ENCODE data around the gene CFAP43.
A peak's percentile ranks its signal among the peaks of the same experiment; 100 is the strongest.

The CFAP43 gene

GRCh38 chr10:104276192-104276591, 44.0 kb upstream of the CFAP43 start:
- Histone ChIP-seq H4K8ac (ENCODE audit: low read depth, low read length) (no peak overlapping the region), H2BK120ac (ENCODE audit: low read depth, low read length) (no peak overlapping the region), H3K79me1 (ENCODE audit: low read length) (no peaks in the 10 kb centered on the region), H2AK5ac (ENCODE audit: low read length) (no peak overlapping the region), H3K56ac (ENCODE audit: low read length) (no peak overlapping the region), H3K18ac (ENCODE audit: low read length) (no peak overlapping the region), H3K9ac (ENCODE audit: low read length) (no peak overlapping the region), H3K4ac (ENCODE audit: low read depth, low read length) (no peak overlapping the region), H2BK15ac (replicated peaks; ENCODE audit: low read depth) (no peak overlapping the region), H3K4me3 (ENCODE audit: low read length) (no peak overlapping the region), H3K4me1 (ENCODE audit: control insufficient read depth, low read depth, low read length) (peaks cover 5% of the 10 kb centered on the region), H3K79me2 (ENCODE audit: control insufficient read depth, insufficient read depth, low read length) (no peaks in the 10 kb centered on the region), H3K23ac (ENCODE audit: low read length) (no peak overlapping the region), H3K27me3 (ENCODE audit: insufficient read depth, low read length, poor library complexity) (no peaks in the 10 kb centered on the region), H4K5ac (ENCODE audit: low read length) (no peak overlapping the region), H3K4me2 (ENCODE audit: low read length) (no peak overlapping the region), H2BK5ac (ENCODE audit: low read length) (no peak overlapping the region), H3K36me3 (ENCODE audit: control insufficient read depth, insufficient read depth, low read length) (no peaks in the 10 kb centered on the region), H3K27ac (ENCODE audit: low read depth, low read length) (no peak overlapping the region)
- no peak for DNase-seq
- WGBS (ENCODE audit: extremely low coverage, insufficient coverage, low lambda C conversion rate): no CpG with 5 or more reads among the region's 1 CpG

DNA sequence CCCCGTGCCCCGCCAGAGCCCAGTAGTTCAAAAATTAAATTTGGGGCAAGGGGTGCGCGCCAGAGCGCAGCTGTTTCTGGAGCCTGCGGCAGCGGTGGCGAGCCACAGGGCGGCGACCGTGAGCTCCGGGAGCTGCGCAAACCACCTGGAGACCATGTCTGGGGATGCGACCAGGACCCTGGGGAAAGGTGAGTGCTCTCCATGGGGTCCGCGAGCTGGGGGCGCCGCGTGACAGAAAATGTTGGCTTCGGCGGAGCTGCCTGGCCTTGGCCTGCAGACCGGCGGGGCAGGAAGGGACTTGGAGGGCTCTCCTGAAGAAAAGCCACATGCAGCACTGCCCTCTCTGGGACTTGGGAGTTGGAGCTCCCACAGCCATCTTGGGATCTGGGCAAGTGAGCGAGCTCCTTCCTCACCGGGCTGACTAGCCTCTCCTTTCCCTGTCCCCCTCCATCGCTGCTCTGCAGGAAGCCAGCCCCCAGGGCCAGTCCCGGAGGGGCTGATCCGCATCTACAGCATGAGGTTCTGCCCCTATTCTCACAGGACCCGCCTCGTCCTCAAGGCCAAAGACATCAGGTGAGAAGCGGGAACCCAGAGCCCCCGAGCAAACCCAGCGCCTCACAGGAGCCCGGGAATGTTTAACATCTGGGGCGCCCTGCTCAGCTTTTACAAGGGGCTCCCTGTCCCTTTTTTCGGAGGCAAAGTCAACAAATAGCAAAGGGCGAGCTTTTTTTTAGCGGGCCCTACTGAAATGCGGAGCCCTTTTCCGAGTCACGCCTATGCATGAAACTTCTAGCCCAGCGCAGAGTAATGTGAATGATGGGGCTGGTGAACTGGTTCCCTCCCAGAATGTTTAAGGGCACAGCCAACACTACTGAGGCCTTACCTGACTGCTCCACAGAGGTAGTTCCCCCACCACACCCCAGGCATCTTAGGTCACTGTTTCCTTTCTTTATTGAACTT, 42.9 kb upstream of the CFAP43 start:
- H3K9ac ChIP-seq (ENCODE audit: low read length): peak overlapping the region; percentile 78
- H2BK120ac ChIP-seq (ENCODE audit: low read depth, low read length): no peak overlapping the region
- H3K4me1 ChIP-seq (ENCODE audit: control insufficient read depth, low read depth, low read length): peaks cover 5% of the 10 kb centered on the region
- H3K4ac ChIP-seq (ENCODE audit: low read depth, low read length): no peak overlapping the region
- DNase-seq: peak; percentile 78
- peak overlapping the region; percentile 82 for H3K4me2 ChIP-seq (ENCODE audit: low read length)
- no peak overlapping the region for H2BK5ac ChIP-seq (ENCODE audit: low read length)
- no peaks in the 10 kb centered on the region for H3K36me3 ChIP-seq (ENCODE audit: control insufficient read depth, insufficient read depth, low read length)
- WGBS (ENCODE audit: extremely low coverage, insufficient coverage, low lambda C conversion rate): no CpG with 5 or more reads among the region's 42 CpGs
- H2AK5ac ChIP-seq (ENCODE audit: low read length): no peak overlapping the region
- H3K79me1 ChIP-seq (ENCODE audit: low read length): no peaks in the 10 kb centered on the region
- peak overlapping the region; percentile 41 for H3K4me3 ChIP-seq (ENCODE audit: low read length)
- no peaks in the 10 kb centered on the region for H3K27me3 ChIP-seq (ENCODE audit: insufficient read depth, low read length, poor library complexity)
- peak overlapping the region; percentile 33 for H3K18ac ChIP-seq (ENCODE audit: low read length)
- H3K23ac ChIP-seq (ENCODE audit: low read length): no peak overlapping the region
- H3K27ac ChIP-seq (ENCODE audit: low read depth, low read length): no peak overlapping the region
- no peak overlapping the region for H2BK15ac ChIP-seq (replicated peaks; ENCODE audit: low read depth)
- H4K5ac ChIP-seq (ENCODE audit: low read length): no peak overlapping the region
- H3K79me2 ChIP-seq (ENCODE audit: control insufficient read depth, insufficient read depth, low read length): no peaks in the 10 kb centered on the region
- peak overlapping the region; percentile 30 for H4K8ac ChIP-seq (ENCODE audit: low read depth, low read length)
- peak overlapping the region; percentile 91 for H3K56ac ChIP-seq (ENCODE audit: low read length)

DNA sequence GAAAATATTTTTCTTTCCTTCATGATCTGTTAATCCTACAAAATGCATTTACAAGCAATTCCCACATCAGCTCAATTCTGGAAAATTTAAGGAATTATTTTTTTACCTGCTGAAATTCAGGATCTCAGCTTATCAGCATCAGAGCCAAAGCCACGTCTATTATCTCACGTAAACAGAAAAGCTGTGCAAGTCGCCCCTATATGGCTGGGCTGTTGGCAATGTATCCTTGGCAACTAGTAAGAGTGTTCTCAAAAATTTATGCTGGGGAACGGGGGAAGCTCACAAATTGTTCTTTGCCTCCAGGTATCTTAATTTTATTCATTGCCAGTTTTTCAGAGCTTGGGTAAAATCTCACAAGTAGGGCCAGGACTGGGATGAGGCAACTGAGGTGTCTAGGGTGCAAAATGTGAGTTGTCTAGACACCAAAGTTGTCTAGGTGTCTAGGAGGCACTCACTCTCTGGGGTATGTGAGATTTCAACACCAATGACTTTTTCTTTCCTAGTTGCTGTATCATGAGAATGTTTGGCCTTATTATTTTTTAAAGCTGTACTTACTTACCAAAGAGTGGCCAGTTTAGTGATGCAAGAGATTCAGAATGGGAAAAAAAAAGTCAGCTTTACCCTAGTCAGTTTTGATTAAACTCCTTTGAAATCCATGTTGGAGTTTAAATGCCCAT, 41.9 kb upstream of the CFAP43 start:
- DNase-seq: peak; percentile 13
- no peaks in the 10 kb centered on the region for H3K36me3 ChIP-seq (ENCODE audit: control insufficient read depth, insufficient read depth, low read length)
- no peak overlapping the region for H3K4me2 ChIP-seq (ENCODE audit: low read length)
- H3K4ac ChIP-seq (ENCODE audit: low read depth, low read length): no peak overlapping the region
- H2BK15ac ChIP-seq (replicated peaks; ENCODE audit: low read depth): peak overlapping the region; percentile 62
- peak overlapping the region; percentile 30 for H4K8ac ChIP-seq (ENCODE audit: low read depth, low read length)
- no peaks in the 10 kb centered on the region for H3K79me2 ChIP-seq (ENCODE audit: control insufficient read depth, insufficient read depth, low read length)
- WGBS (ENCODE audit: extremely low coverage, insufficient coverage, low lambda C conversion rate): no CpG with 5 or more reads among the region's 4 CpGs
- H3K27ac ChIP-seq (ENCODE audit: low read depth, low read length): no peak overlapping the region
- no peak overlapping the region for H2AK5ac ChIP-seq (ENCODE audit: low read length)
- no peak overlapping the region for H3K23ac ChIP-seq (ENCODE audit: low read length)
- no peak overlapping the region for H2BK5ac ChIP-seq (ENCODE audit: low read length)
- H3K18ac ChIP-seq (ENCODE audit: low read length): no peak overlapping the region
- H4K5ac ChIP-seq (ENCODE audit: low read length): no peak overlapping the region
- no peaks in the 10 kb centered on the region for H3K79me1 ChIP-seq (ENCODE audit: low read length)
- no peaks in the 10 kb centered on the region for H3K27me3 ChIP-seq (ENCODE audit: insufficient read depth, low read length, poor library complexity)
- H3K56ac ChIP-seq (ENCODE audit: low read length): peak overlapping the region; percentile 54
- peaks cover 5% of the 10 kb centered on the region for H3K4me1 ChIP-seq (ENCODE audit: control insufficient read depth, low read depth, low read length)
- no peak overlapping the region for H3K4me3 ChIP-seq (ENCODE audit: low read length)
- H2BK120ac ChIP-seq (ENCODE audit: low read depth, low read length): no peak overlapping the region
- no peak overlapping the region for H3K9ac ChIP-seq (ENCODE audit: low read length)

GRCh38 chr10:104273286-104273685, 41.1 kb upstream of the CFAP43 start:
- Histone ChIP-seq H3K36me3 (ENCODE audit: control insufficient read depth, insufficient read depth, low read length) (no peaks in the 10 kb centered on the region), H4K8ac (ENCODE audit: low read depth, low read length) (no peak overlapping the region), H3K4me2 (ENCODE audit: low read length) (no peak overlapping the region), H3K56ac (ENCODE audit: low read length) (no peak overlapping the region), H3K27ac (ENCODE audit: low read depth, low read length) (no peak overlapping the region), H3K9ac (ENCODE audit: low read length) (no peak overlapping the region), H3K4me3 (ENCODE audit: low read length) (no peak overlapping the region), H2BK15ac (replicated peaks; ENCODE audit: low read depth) (no peak overlapping the region), H3K4me1 (ENCODE audit: control insufficient read depth, low read depth, low read length) (peaks cover 5% of the 10 kb centered on the region), H3K79me2 (ENCODE audit: control insufficient read depth, insufficient read depth, low read length) (no peaks in the 10 kb centered on the region), H3K27me3 (ENCODE audit: insufficient read depth, low read length, poor library complexity) (no peaks in the 10 kb centered on the region), H3K23ac (ENCODE audit: low read length) (no peak overlapping the region), H4K5ac (ENCODE audit: low read length) (no peak overlapping the region), H3K4ac (ENCODE audit: low read depth, low read length) (no peak overlapping the region), H3K79me1 (ENCODE audit: low read length) (no peaks in the 10 kb centered on the region), H2BK5ac (ENCODE audit: low read length) (no peak overlapping the region), H2BK120ac (ENCODE audit: low read depth, low read length) (no peak overlapping the region), H3K18ac (ENCODE audit: low read length) (no peak overlapping the region), H2AK5ac (ENCODE audit: low read length) (no peak overlapping the region)
- WGBS (ENCODE audit: extremely low coverage, insufficient coverage, low lambda C conversion rate): no CpG with 5 or more reads among the region's 1 CpG
- DNase-seq: no peak

DNA sequence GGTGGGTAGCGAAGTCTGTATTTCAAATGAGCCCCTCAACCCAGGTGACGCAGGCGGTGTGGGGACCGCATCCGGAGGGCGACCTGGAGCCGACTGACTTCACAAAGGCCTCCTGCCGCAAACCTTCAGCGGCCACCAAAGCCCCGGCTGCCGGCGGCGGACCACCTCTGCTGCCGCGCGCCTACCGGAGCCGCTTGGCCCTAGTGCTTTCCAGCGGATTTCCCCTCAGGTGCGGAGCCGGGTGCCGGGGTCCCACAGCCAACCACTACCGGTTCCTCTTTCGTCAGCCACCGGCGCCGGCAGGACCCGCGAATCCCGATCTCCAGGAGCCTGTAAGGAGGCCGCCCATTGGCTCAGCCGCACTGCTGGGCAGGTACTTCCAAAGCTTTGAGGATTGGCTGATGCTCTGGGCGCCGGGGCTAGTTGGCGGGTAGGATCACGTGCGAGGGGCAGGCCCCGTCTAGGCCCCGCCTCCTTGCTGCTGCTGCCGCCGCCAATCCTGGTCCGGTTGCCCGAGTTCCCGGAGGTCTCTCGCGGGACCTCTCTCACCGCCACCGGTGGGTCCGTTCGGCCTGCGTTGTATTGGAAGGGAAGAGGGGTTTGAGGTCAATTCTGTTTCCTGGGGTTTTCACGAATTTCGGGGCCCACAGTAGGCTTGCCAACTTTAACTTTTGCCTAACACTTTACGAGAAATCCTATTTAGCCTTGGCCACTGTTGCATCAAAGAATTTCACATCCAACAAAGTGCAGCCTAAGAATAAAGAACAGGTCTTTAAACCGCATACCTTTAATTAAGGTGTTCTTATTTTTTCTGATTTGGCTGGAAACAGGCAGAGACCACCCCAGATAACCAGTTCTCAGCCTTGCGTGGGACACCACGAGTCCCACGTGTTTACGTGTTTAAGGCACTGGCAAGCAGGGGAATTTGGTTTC, 36.8 kb upstream of the CFAP43 start, which contains the start of gene GSTO2:
GSTO2 (plus strand) TSS at position 472 of the 933 bp plus-strand sequence. CDS start 5,732 bp downstream, outside the sequence.
- Histone ChIP-seq H2BK120ac (ENCODE audit: low read depth, low read length) (no peak within 1 kb of the TSS), H3K79me2 (ENCODE audit: control insufficient read depth, insufficient read depth, low read length) (peaks cover 2% of the 10 kb centered on the region), H3K4me1 (ENCODE audit: control insufficient read depth, low read depth, low read length) (no peaks in the 10 kb centered on the region), H3K56ac (ENCODE audit: low read length) (peak within 1 kb of the TSS; percentile 89), H3K23ac (ENCODE audit: low read length) (no peak within 1 kb of the TSS), H3K27ac (ENCODE audit: low read depth, low read length) (peak within 1 kb of the TSS; percentile 58), H2BK5ac (ENCODE audit: low read length) (no peak within 1 kb of the TSS), H3K79me1 (ENCODE audit: low read length) (peaks cover 2% of the 10 kb centered on the region), H4K5ac (ENCODE audit: low read length) (no peak within 1 kb of the TSS), H3K36me3 (ENCODE audit: control insufficient read depth, insufficient read depth, low read length) (peaks cover 2% of the 10 kb centered on the region), H3K4ac (ENCODE audit: low read depth, low read length) (peak within 1 kb of the TSS; percentile 88), H3K4me3 (ENCODE audit: low read length) (peak within 1 kb of the TSS; percentile 54), H3K27me3 (ENCODE audit: insufficient read depth, low read length, poor library complexity) (no peaks in the 10 kb centered on the region), H2BK15ac (replicated peaks; ENCODE audit: low read depth) (no peak within 1 kb of the TSS), H4K8ac (ENCODE audit: low read depth, low read length) (no peak within 1 kb of the TSS), H3K18ac (ENCODE audit: low read length) (peak within 1 kb of the TSS; percentile 92), H2AK5ac (ENCODE audit: low read length) (no peak within 1 kb of the TSS), H3K9ac (ENCODE audit: low read length) (peak within 1 kb of the TSS; percentile 85), H3K4me2 (ENCODE audit: low read length) (peak within 1 kb of the TSS; percentile 65)
- peak; percentile 100 for DNase-seq
- WGBS (ENCODE audit: extremely low coverage, insufficient coverage, low lambda C conversion rate): no CpG with 5 or more reads among the region's 59 CpGs

Data from mesendoderm (in vitro differentiated cells).